DOHH2 (cell line): Measurements from ENCODE around the gene DBN1.

ENCODE experiments used
- H3F3A ChIP-seq: fragments of 200-600 bp; sonication (generic), shearing (Covaris generic); 2 replicates; pipeline ENCODE4 v1.6.0; 2016; ENCODE audit warnings: antibody characterized with exemption, mild to moderate bottlenecking; ENCODE audit not compliant: control insufficient read depth, insufficient read depth
- H3K27ac ChIP-seq: fragments of 200-600 bp; sonication (generic); 2 replicates; pipeline ENCODE4 v1.5.1; 2014; ENCODE audit warnings: low read depth, mild to moderate bottlenecking, low read length, moderate library complexity
- H3K27me3 ChIP-seq: fragments of 200-600 bp; sonication (generic); 2 replicates; pipeline ENCODE4 v1.6.1; 2014; ENCODE audit warnings: mild to moderate bottlenecking, low read length, mixed read lengths; ENCODE audit not compliant: control insufficient read depth
- H3K36me3 ChIP-seq: fragments of 200-600 bp; sonication (generic); 2 replicates; pipeline ENCODE4 v1.6.1; 2014; ENCODE audit warnings: mild to moderate bottlenecking, low read length, moderate library complexity, mixed read lengths; ENCODE audit not compliant: control insufficient read depth
- H3K4me1 ChIP-seq: fragments of 200-600 bp; sonication (generic); 2 replicates; pipeline ENCODE4 v1.6.1; 2014; ENCODE audit warnings: mild to moderate bottlenecking, low read length, mixed read lengths; ENCODE audit not compliant: control insufficient read depth
- H3K4me2 ChIP-seq: fragments of 200-600 bp; sonication (generic); 2 replicates; pipeline ENCODE4 v1.6.0; 2014; ENCODE audit warnings: mild to moderate bottlenecking, low read length, moderate library complexity
- H3K4me3 ChIP-seq: fragments of 200-600 bp; sonication (generic); 2 replicates; pipeline ENCODE4 v1.5.1; 2014; ENCODE audit warnings: mild to moderate bottlenecking, low read length, mixed read lengths
- H3K79me2 ChIP-seq: fragments of 200-600 bp; sonication (generic); 2 replicates; pipeline ENCODE4 v1.6.1; 2014; ENCODE audit warnings: mild to moderate bottlenecking, low read length, mixed read lengths; ENCODE audit not compliant: control insufficient read depth
- H3K9me2 ChIP-seq: fragments of 200-600 bp; sonication (generic); replicated peaks from 2 replicates; pipeline ENCODE4 v1.6.1; 2014; ENCODE audit warnings: mild to moderate bottlenecking, low read length, mixed read lengths; ENCODE audit not compliant: control insufficient read depth
- H3K9me3 ChIP-seq: fragments of 200-600 bp; sonication (generic); 2 replicates; pipeline ENCODE4 v1.6.1; 2014; ENCODE audit warnings: antibody characterized with exemption, low read length, mixed read lengths; ENCODE audit not compliant: control insufficient read depth, insufficient read depth
- H4K20me1 ChIP-seq: fragments of 200-600 bp; sonication (generic); 2 replicates; pipeline ENCODE4 v1.6.0; 2014; ENCODE audit warnings: low read depth, mild to moderate bottlenecking, antibody characterized with exemption, low read length, moderate library complexity; ENCODE audit not compliant: control insufficient read depth, insufficient read depth
- CTCF ChIP-seq: fragments of 200-600 bp; sonication (generic); IDR thresholded peaks from one replicate; pipeline ENCODE4 v1.5.1; 2014; ENCODE audit warnings: antibody characterized with exemption, mild to moderate bottlenecking, low read depth, low read length; ENCODE audit not compliant: poor library complexity, severe bottlenecking
- EZH2phosphoT487 ChIP-seq: fragments of 200-600 bp; sonication (generic); IDR thresholded peaks from 2 replicates; pipeline ENCODE4 v1.6.1; 2017; ENCODE audit warnings: borderline replicate concordance, mild to moderate bottlenecking, antibody characterized with exemption, low read length, moderate library complexity, mixed read lengths

Gene DBN1

GRCh38 chr5:177434942-177435738 lies 38.3 kb downstream of the DBN1 start:
- Histone ChIP-seq H3K9me3 (no peaks in the 10 kb centered on the region), H3K79me2 (peaks cover 19% of the 10 kb centered on the region), H3K4me1 (peaks cover 28% of the 10 kb centered on the region), H3K36me3 (peaks cover 87% of the 10 kb centered on the region), H3K4me2 (no peak overlapping the region), H3K9me2 (no peaks in the 10 kb centered on the region), H3F3A (peaks cover 21% of the 10 kb centered on the region), H3K27me3 (no peaks in the 10 kb centered on the region), H3K4me3 (no peak overlapping the region), H4K20me1 (peaks cover 6% of the 10 kb centered on the region; the same call in 1 of the 2 replicates), H3K27ac (no peak overlapping the region)
- TF ChIP-seq EZH2phosphoT487, result no peak
- TF ChIP-seq CTCF, result no peak

GRCh38 chr5:177434437-177434836 lies 39.0 kb downstream of the DBN1 start:
- H3K9me2 ChIP-seq, result no peaks in the 10 kb centered on the region
- H3K36me3 ChIP-seq, result peaks cover 87% of the 10 kb centered on the region
- H4K20me1 ChIP-seq, result peaks cover 6% of the 10 kb centered on the region; the same call in 1 of the 2 replicates
- no peak overlapping the region for H3K4me2 ChIP-seq
- no peak overlapping the region for H3K27ac ChIP-seq
- H3K79me2 ChIP-seq, result peaks cover 26% of the 10 kb centered on the region
- no peaks in the 10 kb centered on the region for H3K27me3 ChIP-seq
- no peak overlapping the region for H3K4me3 ChIP-seq
- H3F3A ChIP-seq, result peaks cover 26% of the 10 kb centered on the region
- H3K9me3 ChIP-seq, result no peaks in the 10 kb centered on the region
- no peak for TF ChIP-seq EZH2phosphoT487
- no peak for TF ChIP-seq CTCF
- H3K4me1 ChIP-seq, result peaks cover 35% of the 10 kb centered on the region

- TF ChIP-seq CTCF (no peak), EZH2phosphoT487 (no peak)
- Histone ChIP-seq H3K36me3 (peaks cover 85% of the 10 kb centered on the region), H3K4me3 (no peak overlapping the region), H3K27ac (no peak overlapping the region), H3K4me1 (peaks cover 42% of the 10 kb centered on the region), H3K4me2 (no peak overlapping the region), H4K20me1 (peaks cover 6% of the 10 kb centered on the region; the same call in 1 of the 2 replicates), H3K9me3 (no peaks in the 10 kb centered on the region), H3K27me3 (no peaks in the 10 kb centered on the region), H3K9me2 (no peaks in the 10 kb centered on the region), H3F3A (peaks cover 23% of the 10 kb centered on the region), H3K79me2 (peaks cover 32% of the 10 kb centered on the region)
Measured at GRCh38 chr5:177433658-177434217, 39.7 kb downstream of the DBN1 start.
